ENCODE data around the gene MIA2.
"Not testable (repeated sequence)": the region's sequence is repeated elsewhere in the genome, so short reads cannot be mapped to it uniquely, and the experiment has no call there.

The MIA2 gene

GRCh38 chr14:39268393-39268792 is 34.7 kb downstream of the MIA2 start:
- DNase-seq (ENCODE audit: low read depth): peak; percentile 20

GRCh38 chr14:39272918-39273317 is 39.2 kb downstream of the MIA2 start:
- DNase-seq (ENCODE audit: low read depth): no peak

DNA sequence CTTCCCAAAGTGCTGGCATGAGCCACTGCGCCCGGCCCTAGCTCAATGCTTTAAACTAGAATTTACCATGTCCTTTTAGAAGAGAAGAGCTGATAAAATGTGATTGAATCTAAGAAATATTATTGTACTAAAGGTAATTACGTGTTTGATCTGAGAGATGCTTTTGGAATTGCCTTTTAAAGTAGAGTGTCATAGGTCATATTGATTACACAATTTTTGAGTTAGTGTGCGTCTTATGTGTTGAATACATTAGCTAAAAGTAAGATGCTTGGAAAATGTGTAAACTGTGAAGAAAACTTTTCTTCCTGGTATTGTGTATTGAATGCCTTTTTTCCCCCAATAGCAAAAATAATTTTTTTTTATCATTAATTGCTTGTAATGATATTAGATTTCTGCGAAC is 41.7 kb downstream of the MIA2 start:
- no peak for DNase-seq (ENCODE audit: low read depth)

- DNase-seq (ENCODE audit: low read depth): no peak
Observed at GRCh38 chr14:39276005-39276404, 42.3 kb downstream of the MIA2 start.

DNA sequence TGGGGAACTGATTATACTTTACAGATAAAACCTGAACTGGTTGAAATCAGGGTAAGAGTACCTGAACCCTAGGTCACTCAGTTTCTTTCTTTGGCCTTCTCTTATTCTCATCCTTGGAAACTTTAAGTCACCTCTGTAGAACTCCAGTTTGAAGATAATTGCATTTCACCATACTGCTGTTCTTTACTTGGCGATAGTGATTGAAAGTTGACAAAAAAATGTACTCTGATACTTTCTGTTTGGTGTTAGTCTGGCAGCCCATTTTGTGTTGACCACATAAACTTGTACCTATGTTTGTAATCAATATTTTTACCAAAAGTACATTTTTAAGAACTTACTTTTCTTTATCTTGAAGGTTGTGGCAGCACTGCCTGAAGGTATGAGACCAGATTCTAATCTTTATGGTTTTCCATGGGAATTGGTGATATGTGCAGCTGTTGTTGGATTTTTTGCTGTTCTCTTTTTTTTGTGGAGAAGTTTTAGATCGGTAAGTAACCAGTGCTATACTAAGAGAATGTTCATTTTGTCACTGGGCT is 42.9 kb downstream of the MIA2 start:
- no peak for DNase-seq (ENCODE audit: low read depth)

- DNase-seq (ENCODE audit: low read depth): no peak
Observed at GRCh38 chr14:39279515-39279914, 45.8 kb downstream of the MIA2 start.

GRCh38 chr14:39280678-39281077 is 47.0 kb downstream of the MIA2 start:
- DNase-seq (ENCODE audit: low read depth): not testable (repeated sequence)

DNA sequence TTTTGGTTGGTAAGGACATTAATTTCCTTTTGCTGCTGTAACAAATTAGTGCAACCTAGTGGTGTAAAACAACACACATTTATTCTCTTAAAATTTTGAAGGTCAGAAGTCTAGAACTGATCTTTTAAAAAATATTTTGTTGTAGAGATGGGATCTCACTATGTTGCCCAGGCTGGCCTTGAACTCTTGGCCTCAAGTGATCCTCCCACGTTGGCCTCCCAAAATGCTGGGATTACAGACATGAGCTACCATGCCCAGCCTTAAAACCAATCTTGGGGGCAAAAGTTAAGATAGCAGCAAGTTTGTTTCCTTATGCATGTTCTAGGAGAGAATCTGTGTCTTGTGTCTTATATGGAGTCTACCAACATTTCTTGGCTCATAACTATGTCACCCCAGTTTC is 55.8 kb downstream of the MIA2 start:
- no peak for DNase-seq (ENCODE audit: low read depth)

GRCh38 chr14:39291701-39292100 is 58.0 kb downstream of the MIA2 start:
- DNase-seq (ENCODE audit: low read depth): no peak

DNA sequence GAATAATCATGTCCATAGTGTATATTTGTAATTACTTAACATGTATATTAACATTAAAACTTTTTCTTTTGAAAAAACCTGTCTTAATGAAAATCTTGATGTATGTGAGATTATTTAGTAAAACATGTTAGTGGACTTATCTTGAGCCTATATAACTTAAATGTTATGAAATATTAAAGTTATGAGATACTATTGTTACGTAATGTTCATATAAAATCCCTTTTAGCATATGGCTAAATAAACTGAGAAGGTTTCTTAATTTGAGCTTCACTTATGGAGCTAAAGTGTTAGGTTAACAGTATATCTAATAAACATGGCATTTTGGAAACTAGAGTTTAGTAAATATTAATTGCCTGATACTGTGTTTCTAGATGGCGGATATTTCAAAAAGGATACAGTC is 59.9 kb downstream of the MIA2 start:
- no peak for DNase-seq (ENCODE audit: low read depth)

- not testable (repeated sequence) for DNase-seq (ENCODE audit: low read depth)
Observed at GRCh38 chr14:39300389-39300788, 66.7 kb downstream of the MIA2 start.

- DNase-seq (ENCODE audit: low read depth): no peak
Observed at GRCh38 chr14:39302124-39302810, 68.6 kb downstream of the MIA2 start.

DNA sequence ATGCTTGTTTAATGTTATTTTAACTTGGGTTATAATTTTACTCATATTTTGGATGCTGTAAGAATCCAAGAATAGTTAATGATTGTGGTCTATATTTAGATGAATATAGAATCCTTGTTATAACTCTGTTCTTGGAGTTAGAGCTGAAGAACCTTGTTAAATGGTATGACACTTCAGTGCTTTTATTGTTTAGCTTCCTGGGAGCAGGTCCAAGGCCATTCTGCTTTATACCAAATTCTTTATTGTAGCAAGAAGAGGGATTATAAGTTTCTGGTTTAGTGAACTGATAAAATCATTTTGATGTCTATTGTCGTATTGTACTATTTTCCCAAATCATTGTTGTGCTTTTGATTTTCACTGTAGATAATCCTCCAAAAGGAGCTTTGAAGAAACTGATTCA is 69.4 kb downstream of the MIA2 start:
- no peak for DNase-seq (ENCODE audit: low read depth)

- no peak for DNase-seq (ENCODE audit: low read depth)
Observed at GRCh38 chr14:39307815-39308214, 74.1 kb downstream of the MIA2 start.

GRCh38 chr14:39310051-39310450 is 76.3 kb downstream of the MIA2 start:
- DNase-seq (ENCODE audit: low read depth): no peak

DNA sequence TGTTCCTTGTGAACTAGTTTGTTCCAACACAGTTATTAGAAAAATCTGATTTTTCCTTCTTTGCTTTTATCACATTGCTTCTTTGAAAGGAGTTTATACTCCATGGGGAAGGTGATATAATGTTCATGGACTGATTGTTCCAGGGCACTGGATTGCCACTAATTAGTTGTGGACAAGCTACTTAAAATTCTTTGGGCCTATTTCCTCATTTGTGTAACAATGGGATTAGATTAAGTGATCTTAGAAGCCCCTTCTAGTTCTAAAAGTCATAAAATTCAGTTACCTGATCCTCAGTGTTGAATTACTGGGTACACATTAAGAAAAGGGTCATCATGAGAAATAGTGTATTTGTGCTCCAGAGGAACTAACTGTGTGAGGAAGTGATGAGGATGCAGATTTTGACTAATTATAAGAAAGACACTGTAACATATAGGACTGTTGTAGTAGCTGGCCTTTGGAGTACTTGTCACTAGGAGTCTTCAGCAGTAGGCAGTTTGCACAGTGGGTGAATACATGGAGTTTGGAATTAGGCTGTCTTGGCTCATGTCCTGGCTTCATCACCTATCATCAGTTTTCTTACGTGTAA is 82.2 kb downstream of the MIA2 start:
- no peak for DNase-seq (ENCODE audit: low read depth)

- no peak for DNase-seq (ENCODE audit: low read depth)
Observed at GRCh38 chr14:39316830-39317553, 83.3 kb downstream of the MIA2 start.

GRCh38 chr14:39318574-39318973 is 84.9 kb downstream of the MIA2 start:
- peak; percentile 7 for DNase-seq (ENCODE audit: low read depth)

- DNase-seq (ENCODE audit: low read depth): no peak
Observed at GRCh38 chr14:39319381-39319780, 85.7 kb downstream of the MIA2 start.

GRCh38 chr14:39320318-39320717 is 86.6 kb downstream of the MIA2 start:
- DNase-seq (ENCODE audit: low read depth): no peak

DNA sequence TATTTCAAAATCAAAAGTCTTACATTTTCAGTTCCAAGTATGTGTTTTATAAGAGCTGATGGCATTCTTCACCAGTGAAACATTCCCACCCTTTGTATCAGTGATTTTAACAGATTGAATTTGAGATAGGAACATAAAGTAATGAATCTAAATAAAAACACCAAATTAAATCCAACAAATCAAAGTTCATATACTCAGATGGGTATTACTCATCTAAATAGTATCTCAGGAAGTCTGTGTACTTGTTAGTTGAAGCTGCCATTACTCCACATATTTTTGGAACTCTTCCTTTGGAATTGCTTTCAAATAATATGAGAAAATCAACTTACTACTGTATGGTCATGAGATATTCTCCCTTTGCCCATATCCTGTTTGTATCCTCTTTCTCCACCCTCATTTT is 89.1 kb downstream of the MIA2 start:
- peak; percentile 70 for DNase-seq (ENCODE audit: low read depth)

DNA sequence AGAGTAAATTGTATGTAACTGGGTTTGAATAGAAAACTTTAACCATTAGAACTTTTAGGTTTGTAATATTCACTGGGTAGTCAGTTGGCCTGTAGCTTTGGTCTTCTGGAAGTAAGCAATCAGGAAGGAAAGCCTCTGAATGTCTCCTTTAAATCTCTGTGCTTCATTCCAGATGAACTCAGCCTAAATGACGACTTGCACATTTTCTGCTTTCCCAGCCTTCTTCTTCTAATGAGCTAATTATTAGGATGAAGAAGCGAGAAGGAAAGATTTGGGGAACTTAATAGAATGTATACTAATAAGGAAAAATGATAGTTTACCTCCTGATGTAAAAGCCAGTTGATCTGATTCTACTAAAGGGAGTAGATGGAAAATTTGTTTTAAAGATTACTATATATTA is 90.4 kb downstream of the MIA2 start:
- no peak for DNase-seq (ENCODE audit: low read depth)

DNA sequence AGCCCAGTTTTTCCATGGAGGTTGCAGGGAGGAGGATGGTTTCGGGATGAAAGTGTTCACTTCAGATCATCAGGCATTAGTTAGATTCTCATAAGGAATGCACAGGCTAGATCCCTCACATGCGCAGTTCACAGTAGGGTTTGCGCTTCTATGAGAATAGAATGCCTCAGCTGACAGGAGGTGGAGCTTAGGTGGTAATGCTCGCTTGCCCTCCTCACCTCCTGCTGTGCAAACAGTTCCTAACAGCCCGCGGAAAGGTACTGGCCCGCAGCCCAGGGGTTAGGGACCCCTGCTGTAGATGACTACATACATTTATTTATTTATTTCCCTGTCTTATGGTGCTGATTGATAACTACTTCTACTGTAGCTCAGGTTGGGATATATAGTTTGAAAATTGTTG is 105.3 kb downstream of the MIA2 start:
- DNase-seq (ENCODE audit: low read depth): no peak
